CD4-positive, alpha-beta T cell treated with Interleukin-1 beta for 1 hour (primary cell): ENCODE results near the gene YIF1A.
A peak's percentile ranks its signal among the peaks of the same experiment; 100 is the strongest.
"Not testable (repeated sequence)": the region's sequence is repeated elsewhere in the genome, so short reads cannot be mapped to it uniquely, and the experiment has no call there.

Experiments used
- DNase-seq, 2 donors: peaks; one replicate each; pipeline ENCODE4 v3.0.0-alpha.2; 2020 to 2022

Gene YIF1A

GRCh38 chr11:66310803-66311440, 22.0 kb upstream of the YIF1A start:
- DNase-seq = not testable (repeated sequence)

GRCh38 chr11:66310324-66310723, 21.4 kb upstream of the YIF1A start:
- DNase-seq = no peak

GRCh38 chr11:66309475-66309874, 20.5 kb upstream of the YIF1A start:
- no peak for DNase-seq

- DNase-seq = no peak
Measured at GRCh38 chr11:66302656-66303055, 13.7 kb upstream of the YIF1A start.

GRCh38 chr11:66299186-66299585, 10.2 kb upstream of the YIF1A start:
- DNase-seq = no peak

- DNase-seq = no peak
Measured at GRCh38 chr11:66297610-66298009, 8.7 kb upstream of the YIF1A start.

- no peak for DNase-seq
Measured at GRCh38 chr11:66294626-66295620, 6.0 kb upstream of the YIF1A start.

- DNase-seq = no peak
Measured at GRCh38 chr11:66293777-66294625, 5.1 kb upstream of the YIF1A start.

GRCh38 chr11:66293352-66293751, 4.4 kb upstream of the YIF1A start:
- DNase-seq = no peak

GRCh38 chr11:66292543-66293332, 3.8 kb upstream of the YIF1A start:
- DNase-seq = no peak

GRCh38 chr11:66291706-66292542, 3.0 kb upstream of the YIF1A start, which contains the start of gene TMEM151A:
TMEM151A (plus strand) TSS chr11:66291894; CDS start chr11:66292014, 120 bp downstream.
- DNase-seq = no peak

- DNase-seq = no peak
Measured at GRCh38 chr11:66291303-66291705, 2.4 kb upstream of the YIF1A start.

GRCh38 chr11:66290330-66290621, 1.3 kb upstream of the YIF1A start:
- DNase-seq = no peak

- DNase-seq = peak in 1 of 2 donors; percentile 81
Measured at GRCh38 chr11:66289548-66290329, 796 bp upstream of the YIF1A start.

GRCh38 chr11:66287889-66288670, 863 bp downstream of the YIF1A start:
- DNase-seq = no peak

GRCh38 chr11:66287211-66287888, 1.6 kb downstream of the YIF1A start:
- DNase-seq = no peak

- DNase-seq = no peak
Measured at GRCh38 chr11:66286699-66287098, 2.2 kb downstream of the YIF1A start.

GRCh38 chr11:66285250-66285947, 3.5 kb downstream of the YIF1A start:
- no peak for DNase-seq
